Measurements from ENCODE around the gene SPSB1.

SPSB1 gene

DNA sequence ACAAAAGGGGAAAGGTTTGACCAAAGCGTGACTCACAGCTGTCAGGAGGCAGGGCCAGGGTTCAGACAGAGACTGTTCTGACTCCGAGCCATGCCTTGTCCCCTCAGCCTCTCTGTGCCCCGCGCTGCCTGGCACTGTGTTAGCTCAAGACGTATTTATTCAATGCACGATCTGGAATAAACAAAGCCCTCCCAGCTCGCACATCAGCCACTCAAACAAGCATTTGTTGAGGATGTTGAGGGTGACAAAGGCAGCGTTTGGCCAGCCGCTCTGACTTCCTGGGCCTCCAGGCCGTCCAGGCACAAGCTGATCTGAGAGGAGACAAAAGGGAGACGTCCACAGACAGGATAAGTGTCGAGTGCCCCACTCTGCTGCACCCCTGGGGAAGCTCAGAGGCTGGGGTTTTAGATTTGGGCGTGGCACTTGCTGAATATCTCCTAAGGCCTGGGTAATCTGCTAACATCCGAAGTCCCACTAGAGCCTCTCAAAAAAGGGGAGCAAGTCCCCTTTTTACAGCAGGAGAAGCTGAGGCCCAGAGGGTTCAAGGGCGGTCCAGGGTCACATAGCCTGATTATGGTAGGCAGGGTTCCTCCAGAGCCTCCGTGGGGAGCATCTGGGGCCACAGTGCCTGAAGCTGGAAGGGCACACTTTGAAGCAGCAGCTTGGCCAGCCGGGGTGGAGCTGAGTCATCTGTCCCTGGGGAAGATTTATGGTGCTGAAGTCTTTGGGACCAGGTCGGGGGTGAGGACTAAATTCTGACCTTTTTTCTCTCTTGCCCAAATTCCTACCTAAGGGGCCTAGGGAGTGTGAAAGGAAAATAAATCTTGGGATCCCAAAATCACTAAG is 95.9 kb downstream of the SPSB1 start:
- Histone ChIP-seq H3K36me3 (no peaks in the 10 kb centered on the region), H3K27ac (no peak overlapping the region), H3K4me2 (peak overlapping the region; percentile 36), H4K20me1 (no peaks in the 10 kb centered on the region), H3K4me3 (no peak overlapping the region), H3K9ac (no peak overlapping the region), H3K27me3 (no peaks in the 10 kb centered on the region), H3K4me1 (peaks cover 24% of the 10 kb centered on the region), H3K9me3 (no peaks in the 10 kb centered on the region)
- no peak for TF ChIP-seq Cebpa-rat (IDR thresholded peaks at IDR 0.05)

DNA sequence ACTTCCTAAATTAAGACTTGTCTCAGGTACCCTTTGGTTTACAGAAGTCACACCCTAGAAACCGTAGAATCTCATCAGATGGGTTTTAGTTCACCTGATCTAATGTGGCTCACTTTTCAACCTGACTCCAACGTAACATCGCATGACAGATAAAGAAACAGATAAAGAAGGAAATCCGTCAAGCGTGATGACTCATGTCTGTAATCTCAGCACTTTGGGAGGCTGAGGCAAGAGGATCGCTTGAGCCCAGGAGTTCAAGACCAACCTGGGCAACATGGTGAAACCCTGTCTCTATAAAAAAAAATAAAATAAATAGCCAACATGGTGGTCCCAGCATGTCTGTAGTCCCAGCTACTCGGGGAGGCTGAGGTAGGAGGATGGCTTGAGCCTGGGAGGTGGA is 97.3 kb downstream of the SPSB1 start:
- Histone ChIP-seq H3K9ac (no peak overlapping the region), H3K4me1 (peaks cover 24% of the 10 kb centered on the region), H3K4me3 (no peak overlapping the region), H4K20me1 (no peaks in the 10 kb centered on the region), H3K27ac (no peak overlapping the region), H3K4me2 (no peak overlapping the region), H3K36me3 (no peaks in the 10 kb centered on the region), H3K9me3 (peaks cover 6% of the 10 kb centered on the region), H3K27me3 (no peaks in the 10 kb centered on the region)
- no peak for TF ChIP-seq Cebpa-rat (IDR thresholded peaks at IDR 0.05)

DNA sequence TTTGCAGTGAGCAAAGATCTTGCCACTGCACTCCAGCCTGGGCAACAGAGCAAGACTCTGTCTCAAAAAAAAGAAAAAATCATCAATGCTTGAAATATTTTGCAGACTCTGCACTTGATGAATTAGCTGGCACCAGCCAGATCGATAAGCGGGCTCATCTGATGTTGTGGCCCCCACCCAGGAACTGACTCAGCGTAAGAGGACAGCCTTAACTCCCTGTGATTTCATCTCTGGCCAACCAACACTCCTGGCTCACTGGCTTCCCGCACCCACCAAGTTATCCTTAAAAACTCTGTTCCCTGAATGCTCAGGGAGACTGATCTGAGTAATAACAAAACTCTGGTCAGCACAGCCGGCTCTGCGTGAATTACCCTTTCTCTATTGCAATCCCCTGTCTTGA is 98.9 kb downstream of the SPSB1 start:
- Histone ChIP-seq H3K27ac (no peak overlapping the region), H3K9ac (no peak overlapping the region), H4K20me1 (no peaks in the 10 kb centered on the region), H3K4me3 (no peak overlapping the region), H3K4me2 (no peak overlapping the region), H3K4me1 (peaks cover 25% of the 10 kb centered on the region), H3K36me3 (no peaks in the 10 kb centered on the region), H3K27me3 (no peaks in the 10 kb centered on the region), H3K9me3 (peaks cover 12% of the 10 kb centered on the region)
- no peak for TF ChIP-seq Cebpa-rat (IDR thresholded peaks at IDR 0.05)

DNA sequence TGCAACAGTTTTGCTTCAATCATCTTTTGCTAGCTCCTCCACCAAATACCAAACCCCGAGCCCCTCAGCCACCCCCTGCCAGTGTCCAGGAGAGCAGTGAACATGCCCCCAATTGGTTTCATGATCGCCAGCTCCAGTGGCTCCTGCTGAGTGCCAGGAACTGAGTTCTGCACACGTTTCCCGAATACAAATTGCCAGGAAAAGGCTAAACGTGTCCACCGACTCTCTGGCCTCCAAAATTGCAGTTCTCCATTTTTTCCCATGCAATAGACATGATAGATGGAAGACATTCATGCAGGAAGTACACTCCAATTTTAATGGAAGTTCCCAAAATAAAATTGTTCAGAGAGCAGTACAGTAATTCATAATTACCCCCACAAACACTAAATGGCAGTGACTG is 101.3 kb downstream of the SPSB1 start:
- Histone ChIP-seq H3K4me2 (peak overlapping the region; percentile 16; the same call in 1 of the 2 replicates), H3K27me3 (no peaks in the 10 kb centered on the region), H3K9me3 (peaks cover 12% of the 10 kb centered on the region), H3K36me3 (no peaks in the 10 kb centered on the region), H4K20me1 (no peaks in the 10 kb centered on the region), H3K27ac (no peak overlapping the region), H3K9ac (no peak overlapping the region), H3K4me3 (no peak overlapping the region), H3K4me1 (peaks cover 37% of the 10 kb centered on the region)
- no peak for TF ChIP-seq Cebpa-rat (IDR thresholded peaks at IDR 0.05)

DNA sequence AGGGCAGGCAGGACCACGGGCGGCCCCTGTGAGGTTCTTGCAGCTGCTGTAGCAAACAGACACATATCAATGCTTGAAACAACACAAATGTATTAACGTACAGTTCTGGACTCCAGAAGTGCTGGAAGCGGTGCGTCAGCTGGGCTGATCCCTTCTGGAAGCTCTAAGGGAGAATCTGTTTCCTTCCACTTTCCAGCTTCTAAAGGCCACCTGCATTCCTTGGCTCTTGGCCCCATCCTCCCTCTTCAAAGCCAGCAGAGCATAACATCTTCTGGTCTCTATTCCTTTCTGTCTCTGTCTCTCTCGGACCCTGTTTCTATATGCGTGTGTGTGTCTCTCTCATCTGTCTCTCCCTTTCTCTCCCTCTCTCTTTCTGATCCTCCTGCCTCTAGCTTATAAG is 102.3 kb downstream of the SPSB1 start:
- Histone ChIP-seq H3K4me3 (no peak overlapping the region), H3K27me3 (no peaks in the 10 kb centered on the region)

DNA sequence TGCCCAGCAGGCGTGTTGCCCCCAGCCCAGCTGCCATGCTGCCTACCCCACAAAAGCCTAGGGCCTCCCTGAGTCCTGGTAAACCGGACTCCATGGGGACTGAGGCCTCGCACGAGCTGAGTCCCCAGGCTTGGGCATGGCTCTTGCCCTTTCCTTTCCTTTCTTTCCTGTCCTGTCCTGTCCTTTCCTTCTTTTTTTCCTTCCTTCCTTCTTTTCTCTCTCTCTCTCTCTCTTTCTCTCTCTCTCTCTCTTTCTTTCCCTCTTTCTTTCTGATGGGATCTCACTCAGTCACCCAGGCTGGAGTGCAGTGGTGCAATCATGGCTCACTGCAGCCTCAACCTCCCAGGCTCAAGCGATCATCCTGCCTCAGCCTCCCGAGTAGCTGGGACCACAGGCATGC is 104.4 kb downstream of the SPSB1 start:
- peaks cover 67% of the 10 kb centered on the region for H3K4me1 ChIP-seq
- peak overlapping the region; percentile 83 for H3K4me2 ChIP-seq
- no peak overlapping the region for H3K4me3 ChIP-seq
- H3K27me3 ChIP-seq, result no peaks in the 10 kb centered on the region
- peaks cover 12% of the 10 kb centered on the region for H3K9me3 ChIP-seq
- H3K9ac ChIP-seq, result no peak overlapping the region
- peak overlapping the region; percentile 81 for H3K27ac ChIP-seq
- no peaks in the 10 kb centered on the region for H4K20me1 ChIP-seq
- H3K36me3 ChIP-seq, result no peaks in the 10 kb centered on the region
- TF ChIP-seq Cebpa-rat (IDR thresholded peaks at IDR 0.05), result no peak

More for the DNA sequence above, 102.3 kb downstream of the SPSB1 start:
- Histone ChIP-seq H3K36me3 (no peaks in the 10 kb centered on the region), H3K27ac (no peak overlapping the region), H3K4me2 (no peak overlapping the region), H3K4me1 (peaks cover 47% of the 10 kb centered on the region), H3K9me3 (peaks cover 12% of the 10 kb centered on the region), H3K9ac (no peak overlapping the region), H4K20me1 (no peaks in the 10 kb centered on the region)
- TF ChIP-seq Cebpa-rat (IDR thresholded peaks at IDR 0.05), result no peak

DNA sequence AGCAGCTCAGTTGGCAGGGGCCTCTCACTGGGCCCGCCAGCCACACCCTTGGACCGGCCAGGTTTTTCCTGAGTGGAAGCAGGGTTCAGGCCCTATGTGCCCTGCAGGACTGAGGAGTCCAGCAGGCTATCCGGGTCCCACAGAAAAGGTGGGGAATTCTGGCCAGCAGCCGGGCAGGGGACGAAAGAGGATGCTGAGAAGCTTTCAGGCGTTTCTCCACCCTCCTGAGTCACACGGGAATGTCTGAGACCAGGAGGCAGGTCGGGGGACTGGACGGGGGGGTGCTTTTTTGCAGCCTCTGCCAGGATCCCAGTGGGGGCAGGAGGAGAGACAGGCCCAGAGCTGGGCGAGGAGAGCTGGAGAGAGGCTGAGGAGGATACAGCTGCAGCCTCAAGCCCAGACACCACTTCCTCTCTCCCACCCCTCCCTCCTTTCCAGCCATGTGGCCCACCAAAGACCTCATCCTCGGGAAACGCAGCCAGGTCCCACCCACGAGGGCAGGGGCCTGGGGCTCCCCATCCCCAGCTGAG is 105.4 kb downstream of the SPSB1 start:
- H3K4me2 ChIP-seq, result peak overlapping the region; percentile 83
- peaks cover 75% of the 10 kb centered on the region for H3K4me1 ChIP-seq
- H3K9me3 ChIP-seq, result peaks cover 12% of the 10 kb centered on the region
- H3K27ac ChIP-seq, result peak overlapping the region; percentile 81
- H3K4me3 ChIP-seq, result no peak overlapping the region
- H3K36me3 ChIP-seq, result no peaks in the 10 kb centered on the region
- H4K20me1 ChIP-seq, result no peaks in the 10 kb centered on the region
- TF ChIP-seq Cebpa-rat (IDR thresholded peaks at IDR 0.05), result no peak
- H3K27me3 ChIP-seq, result no peaks in the 10 kb centered on the region
- peak overlapping the region; percentile 49 for H3K9ac ChIP-seq

DNA sequence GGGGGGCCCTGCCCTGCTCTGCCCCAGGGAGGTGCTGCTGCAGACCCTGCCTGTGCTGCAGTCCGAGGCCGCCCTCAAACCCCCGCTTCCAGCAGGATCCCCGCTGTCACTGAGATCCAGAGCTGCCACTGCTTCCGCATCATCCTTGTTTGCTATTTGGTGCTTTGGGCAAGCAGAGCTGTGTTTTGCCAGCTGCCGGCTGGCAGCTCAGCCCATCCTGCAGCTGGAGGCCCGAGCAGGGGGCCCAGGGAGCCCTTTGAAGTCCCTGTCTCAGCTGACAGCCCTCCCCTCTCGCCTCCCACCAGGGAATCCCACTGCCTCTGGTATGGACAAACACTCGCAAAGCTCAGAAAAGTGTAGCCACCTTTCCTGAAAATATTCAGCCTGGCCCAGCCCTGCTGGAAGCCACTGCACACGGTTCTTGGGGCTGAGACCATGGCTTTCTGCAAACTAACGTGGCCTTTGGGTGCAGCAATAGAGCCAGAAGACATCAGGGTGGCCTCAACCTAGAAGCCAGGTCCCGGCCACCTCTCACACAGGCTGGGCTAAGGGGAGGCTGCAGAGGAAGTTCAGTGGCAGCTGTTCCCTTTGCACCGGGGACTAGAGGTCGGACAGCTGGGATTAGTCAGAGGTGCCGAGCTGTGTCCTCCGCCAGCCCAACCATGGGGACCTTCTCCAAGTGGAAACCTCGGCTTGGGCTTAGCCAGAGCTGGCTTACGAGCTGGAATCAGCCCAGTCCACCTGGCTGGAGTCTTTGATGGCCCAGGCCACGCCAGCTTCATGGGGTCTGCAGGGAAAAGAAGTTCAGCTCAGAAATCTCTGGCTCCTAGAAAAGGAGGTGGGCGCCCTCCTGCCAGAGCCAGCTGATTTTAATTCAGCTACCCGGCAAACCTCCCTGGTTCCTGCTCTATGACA is 107.1 kb downstream of the SPSB1 start:
- TF ChIP-seq Cebpa-rat (IDR thresholded peaks at IDR 0.05), result no peak
- H3K4me3 ChIP-seq, result 0 out of 2 replicates have a peak overlapping the region, but pooled peaks have one; percentile 2
- H4K20me1 ChIP-seq, result no peaks in the 10 kb centered on the region
- H3K9me3 ChIP-seq, result peaks cover 8% of the 10 kb centered on the region
- peaks cover 82% of the 10 kb centered on the region for H3K4me1 ChIP-seq
- H3K27ac ChIP-seq, result peak overlapping the region; percentile 81
- H3K36me3 ChIP-seq, result no peaks in the 10 kb centered on the region
- H3K4me2 ChIP-seq, result peak overlapping the region; percentile 83
- H3K27me3 ChIP-seq, result no peaks in the 10 kb centered on the region
- peak overlapping the region; percentile 12; the same call in 1 of the 2 replicates for H3K9ac ChIP-seq

DNA sequence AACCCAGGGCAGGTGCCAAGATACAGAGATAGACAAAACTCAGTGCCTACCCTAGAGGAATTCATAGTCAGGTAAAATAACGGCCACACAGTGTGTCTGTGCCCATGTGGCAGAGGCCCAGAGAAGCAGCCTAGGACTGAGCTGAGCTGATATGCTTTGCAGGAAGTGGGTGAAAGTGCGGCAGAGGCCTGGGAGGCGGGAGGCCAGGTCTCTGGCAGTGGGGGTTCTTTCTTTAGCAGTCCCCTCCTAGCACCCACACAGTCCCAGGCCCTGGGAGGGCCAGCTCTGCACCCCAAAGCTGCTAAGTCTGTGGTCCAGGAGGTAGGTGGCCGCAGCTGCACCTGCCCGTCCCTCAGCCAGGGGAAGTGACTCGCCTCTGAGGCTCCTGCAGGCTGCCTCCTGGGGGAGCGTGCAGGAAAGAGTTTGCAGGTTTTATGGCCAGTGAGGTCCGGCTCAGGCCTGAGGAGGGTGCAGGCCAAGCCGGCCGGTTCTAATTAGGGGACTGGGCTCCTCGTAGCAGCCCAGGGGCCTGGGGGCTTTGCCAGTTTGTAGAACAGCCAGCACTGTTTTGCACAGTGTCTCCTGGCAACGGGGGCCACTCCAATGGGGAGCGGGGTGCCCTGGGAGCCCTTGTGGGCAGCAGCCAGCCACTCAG is 107.9 kb downstream of the SPSB1 start:
- Histone ChIP-seq H3K36me3 (no peaks in the 10 kb centered on the region), H3K27me3 (no peaks in the 10 kb centered on the region), H3K4me3 (peak overlapping the region; percentile 2; the same call in 1 of the 2 replicates), H3K4me2 (peak overlapping the region; percentile 83), H3K4me1 (peaks cover 88% of the 10 kb centered on the region), H4K20me1 (no peaks in the 10 kb centered on the region), H3K27ac (peak overlapping the region; percentile 81), H3K9me3 (0 out of 2 replicates have a peak, but pooled peaks cover under 1% of the 10 kb centered on the region), H3K9ac (0 out of 2 replicates have a peak overlapping the region, but pooled peaks have one; percentile 12)
- no peak for TF ChIP-seq Cebpa-rat (IDR thresholded peaks at IDR 0.05)
